GM23338 (cell line): ENCODE measurements around the gene RAB11A. TPM values are rescaled to one million over a fixed set of nuclear protein-coding genes. Genes with fewer than 3 reads are reported as not detected.

Source experiments
- ATAC-seq: fragments of 200-7000 bp; cut with Tn5 transposase; 3 replicates; pipeline ENCODE4 v1.9.1; 2020
- DNase-seq: peaks from one replicate; pipeline ENCODE4 v3.0.0-alpha.2; 2015; ENCODE audit warnings: low spot score
- H2AFZ ChIP-seq: fragments of 200-600 bp; sonication (generic); 2 replicates; pipeline ENCODE4 v1.8.0; 2016; ENCODE audit warnings: antibody characterized with exemption, mild to moderate bottlenecking, moderate library complexity
- H3F3A ChIP-seq: fragments of 200-600 bp; sonication (generic); replicated peaks from 2 replicates; pipeline ENCODE4 v1.8.0; 2017; ENCODE audit warnings: antibody characterized with exemption, mixed run types, low read depth
- H3K27ac ChIP-seq: fragments of 200-600 bp; sonication (generic); 2 replicates; pipeline ENCODE4 v1.6.1; 2016; ENCODE audit warnings: low read depth
- H3K27me3 ChIP-seq: fragments of 200-600 bp; sonication (generic); 2 replicates; pipeline ENCODE4 v1.8.0; 2016; ENCODE audit warnings: mild to moderate bottlenecking, mixed run types, moderate library complexity; ENCODE audit not compliant: insufficient read depth
- H3K36me3 ChIP-seq: fragments of 200-600 bp; sonication (generic); 2 replicates; pipeline ENCODE4 v1.8.0; 2016; ENCODE audit warnings: mild to moderate bottlenecking; ENCODE audit not compliant: insufficient read depth
- H3K4me1 ChIP-seq: fragments of 200-600 bp; sonication (generic); 2 replicates; pipeline ENCODE4 v1.8.0; 2016; ENCODE audit warnings: mild to moderate bottlenecking, moderate library complexity; ENCODE audit not compliant: insufficient read depth
- H3K4me2 ChIP-seq: fragments of 200-600 bp; sonication (generic); 2 replicates; pipeline ENCODE4 v1.7.1; 2017; ENCODE audit warnings: mixed run types
- H3K4me3 ChIP-seq: fragments of 200-600 bp; sonication (generic); 2 replicates; pipeline ENCODE4 v1.6.1; 2016; ENCODE audit warnings: mixed run types
- H3K79me2 ChIP-seq: fragments of 200-600 bp; sonication (generic); replicated peaks from 2 replicates; pipeline ENCODE4 v1.8.0; 2017; ENCODE audit warnings: mild to moderate bottlenecking; ENCODE audit not compliant: insufficient read depth
- H3K9me2 ChIP-seq: fragments of 200-600 bp; sonication (generic); 2 replicates; pipeline ENCODE4 v1.8.0; 2017; ENCODE audit not compliant: insufficient read depth
- H4K20me1 ChIP-seq: fragments of 200-600 bp; sonication (generic); replicated peaks from 2 replicates; pipeline ENCODE4 v1.8.0; 2017; ENCODE audit warnings: mild to moderate bottlenecking; ENCODE audit not compliant: insufficient read depth
- H3K27ac Mint-ChIP-seq: 2 replicates; pipeline ENCODE4 v1.8.0; 2020; ENCODE audit warnings: inconsistent platforms, mild to moderate bottlenecking, moderate library complexity, mixed read lengths
- H3K27me3 Mint-ChIP-seq: 3 replicates; pipeline ENCODE4 v1.8.0; 2022; ENCODE audit warnings: low read depth, mild to moderate bottlenecking, moderate library complexity, mixed read lengths, inconsistent platforms; ENCODE audit not compliant: insufficient read depth, poor library complexity
- H3K36me3 Mint-ChIP-seq: 3 replicates; pipeline ENCODE4 v1.8.0; 2021; ENCODE audit warnings: low read depth, mild to moderate bottlenecking, inconsistent platforms, moderate library complexity, mixed read lengths
- H3K4me1 Mint-ChIP-seq: 3 replicates; pipeline ENCODE4 v1.8.0; 2020; ENCODE audit warnings: mild to moderate bottlenecking, inconsistent platforms, mixed read lengths
- H3K4me3 Mint-ChIP-seq: 3 replicates; pipeline ENCODE4 v1.8.0; 2021; ENCODE audit warnings: moderate library complexity, mild to moderate bottlenecking, inconsistent platforms, mixed read lengths
- H3K9me3 Mint-ChIP-seq: 3 replicates; pipeline ENCODE4 v1.8.0; 2020; ENCODE audit warnings: moderate library complexity, mild to moderate bottlenecking, inconsistent platforms, mixed read lengths
- CREB1 ChIP-seq: fragments of 250-450 bp; sonication (Bioruptor Pico); IDR thresholded peaks from 2 replicates; pipeline ENCODE4 v1.5.0; 2020; ENCODE audit warnings: low read depth, mild to moderate bottlenecking, moderate library complexity
- EZH2 ChIP-seq: fragments of 200-600 bp; sonication (generic); IDR thresholded peaks from one replicate; pipeline ENCODE4 v1.8.0; 2017; ENCODE audit warnings: antibody characterized with exemption, mild to moderate bottlenecking, low read depth; ENCODE audit not compliant: unreplicated experiment
- EZH2phosphoT487 ChIP-seq: fragments of 200-600 bp; sonication (generic); IDR thresholded peaks from one replicate; pipeline ENCODE4 v1.8.1; 2018; ENCODE audit warnings: antibody characterized with exemption; ENCODE audit not compliant: unreplicated experiment
- JUNB ChIP-seq: IDR thresholded peaks from one replicate; pipeline ENCODE4 v1.6.1; 2016; ENCODE audit warnings: antibody characterized with exemption; ENCODE audit not compliant: unreplicated experiment
- NANOG ChIP-seq: IDR thresholded peaks from 2 replicates; pipeline ENCODE4 v1.6.1; 2016; ENCODE audit warnings: antibody characterized with exemption, borderline replicate concordance
- POLR2AphosphoS5 ChIP-seq: IDR thresholded peaks from 2 replicates; pipeline ENCODE4 v1.6.1; 2016; ENCODE audit warnings: antibody characterized with exemption, low read depth
- STAT1 ChIP-seq: IDR thresholded peaks from one replicate; pipeline ENCODE4 v1.6.1; 2016; ENCODE audit warnings: antibody characterized with exemption; ENCODE audit not compliant: unreplicated experiment
- ZNF114 ChIP-seq: fragments of 250-450 bp; sonication (Bioruptor Pico); IDR thresholded peaks from 2 replicates; pipeline ENCODE4 v1.5.0; 2020; ENCODE audit warnings: mild to moderate bottlenecking, moderate library complexity
- ZNF331 ChIP-seq: fragments of 250-450 bp; sonication (Bioruptor Pico); IDR thresholded peaks from 2 replicates; pipeline ENCODE4 v1.5.0; 2020; ENCODE audit warnings: low read depth, mild to moderate bottlenecking, moderate library complexity
- polyA plus RNA-seq: library from polyadenylated mRNA; unstranded; fragments of >200 nt; fragmentation: Nextera tagmentation; extraction: Ambion mirVana; gene quantifications from 2 replicates; pipeline ENCODE4 v1.2.1, GENCODE V29; 2016
- total RNA-seq: library from RNA; depleted of rRNA; stranded (reverse); fragments of >200 nt; shearing (Covaris generic); gene quantifications from 2 replicates; pipeline ENCODE4 v1.2.3, GENCODE V29; 2014
- TF ChIP-seq, protein P1 (sequence below): IDR thresholded peaks from one replicate; pipeline ENCODE4 v1.6.1; 2018; ENCODE audit warnings: antibody characterized with exemption; ENCODE audit not compliant: unreplicated experiment
- TF ChIP-seq, protein P2 (sequence below): IDR thresholded peaks from 2 replicates; pipeline ENCODE4 v1.6.1; 2016; ENCODE audit warnings: antibody characterized with exemption
- TF ChIP-seq, protein P3 (sequence below), 2 experiments: fragments of 200-600 bp in 1 of 2; sonication (generic) in 1 of 2; conservative IDR thresholded peaks; 2 replicates each; pipeline versions ENCODE4 v1.5.1 to v1.6.1; 2016 to 2017; ENCODE audit warnings: antibody characterized with exemption in 2 of 2, low read depth in 2 of 2, mild to moderate bottlenecking in 2 of 2, moderate library complexity in 1 of 2

The RAB11A gene
- total and polyA plus RNA-seq, 2 experiments from 2014 or later = 251 to 369 TPM

DNA sequence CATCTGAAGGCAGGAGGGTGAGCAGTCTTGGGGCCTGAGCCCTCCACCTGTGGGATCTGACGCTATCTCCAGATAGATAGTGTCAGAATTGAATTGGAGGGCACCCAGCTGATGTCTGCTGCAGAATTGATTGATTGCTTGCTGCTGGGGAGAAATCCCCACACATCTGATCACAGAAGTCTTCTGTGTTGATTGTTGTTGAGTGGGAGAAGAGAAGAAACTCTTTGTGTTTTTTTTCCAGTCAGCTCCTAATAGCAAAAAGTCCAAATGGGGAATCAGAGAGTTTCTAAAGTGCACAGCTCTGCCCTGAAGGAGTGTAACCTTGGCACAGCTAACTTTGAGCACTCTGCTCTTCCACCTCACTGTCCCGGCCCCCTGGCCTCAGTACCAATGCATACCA, 66.1 kb downstream of the RAB11A start (continued):
- TF ChIP-seq, protein P1, sequence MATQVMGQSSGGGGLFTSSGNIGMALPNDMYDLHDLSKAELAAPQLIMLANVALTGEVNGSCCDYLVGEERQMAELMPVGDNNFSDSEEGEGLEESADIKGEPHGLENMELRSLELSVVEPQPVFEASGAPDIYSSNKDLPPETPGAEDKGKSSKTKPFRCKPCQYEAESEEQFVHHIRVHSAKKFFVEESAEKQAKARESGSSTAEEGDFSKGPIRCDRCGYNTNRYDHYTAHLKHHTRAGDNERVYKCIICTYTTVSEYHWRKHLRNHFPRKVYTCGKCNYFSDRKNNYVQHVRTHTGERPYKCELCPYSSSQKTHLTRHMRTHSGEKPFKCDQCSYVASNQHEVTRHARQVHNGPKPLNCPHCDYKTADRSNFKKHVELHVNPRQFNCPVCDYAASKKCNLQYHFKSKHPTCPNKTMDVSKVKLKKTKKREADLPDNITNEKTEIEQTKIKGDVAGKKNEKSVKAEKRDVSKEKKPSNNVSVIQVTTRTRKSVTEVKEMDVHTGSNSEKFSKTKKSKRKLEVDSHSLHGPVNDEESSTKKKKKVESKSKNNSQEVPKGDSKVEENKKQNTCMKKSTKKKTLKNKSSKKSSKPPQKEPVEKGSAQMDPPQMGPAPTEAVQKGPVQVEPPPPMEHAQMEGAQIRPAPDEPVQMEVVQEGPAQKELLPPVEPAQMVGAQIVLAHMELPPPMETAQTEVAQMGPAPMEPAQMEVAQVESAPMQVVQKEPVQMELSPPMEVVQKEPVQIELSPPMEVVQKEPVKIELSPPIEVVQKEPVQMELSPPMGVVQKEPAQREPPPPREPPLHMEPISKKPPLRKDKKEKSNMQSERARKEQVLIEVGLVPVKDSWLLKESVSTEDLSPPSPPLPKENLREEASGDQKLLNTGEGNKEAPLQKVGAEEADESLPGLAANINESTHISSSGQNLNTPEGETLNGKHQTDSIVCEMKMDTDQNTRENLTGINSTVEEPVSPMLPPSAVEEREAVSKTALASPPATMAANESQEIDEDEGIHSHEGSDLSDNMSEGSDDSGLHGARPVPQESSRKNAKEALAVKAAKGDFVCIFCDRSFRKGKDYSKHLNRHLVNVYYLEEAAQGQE = no peak
- TF ChIP-seq CREB1 (CRISPR knock-in tag) = no peak
- TF ChIP-seq, protein P2, sequence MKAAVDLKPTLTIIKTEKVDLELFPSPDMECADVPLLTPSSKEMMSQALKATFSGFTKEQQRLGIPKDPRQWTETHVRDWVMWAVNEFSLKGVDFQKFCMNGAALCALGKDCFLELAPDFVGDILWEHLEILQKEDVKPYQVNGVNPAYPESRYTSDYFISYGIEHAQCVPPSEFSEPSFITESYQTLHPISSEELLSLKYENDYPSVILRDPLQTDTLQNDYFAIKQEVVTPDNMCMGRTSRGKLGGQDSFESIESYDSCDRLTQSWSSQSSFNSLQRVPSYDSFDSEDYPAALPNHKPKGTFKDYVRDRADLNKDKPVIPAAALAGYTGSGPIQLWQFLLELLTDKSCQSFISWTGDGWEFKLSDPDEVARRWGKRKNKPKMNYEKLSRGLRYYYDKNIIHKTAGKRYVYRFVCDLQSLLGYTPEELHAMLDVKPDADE = no peak
- no peak for TF ChIP-seq POLR2AphosphoS5

DNA sequence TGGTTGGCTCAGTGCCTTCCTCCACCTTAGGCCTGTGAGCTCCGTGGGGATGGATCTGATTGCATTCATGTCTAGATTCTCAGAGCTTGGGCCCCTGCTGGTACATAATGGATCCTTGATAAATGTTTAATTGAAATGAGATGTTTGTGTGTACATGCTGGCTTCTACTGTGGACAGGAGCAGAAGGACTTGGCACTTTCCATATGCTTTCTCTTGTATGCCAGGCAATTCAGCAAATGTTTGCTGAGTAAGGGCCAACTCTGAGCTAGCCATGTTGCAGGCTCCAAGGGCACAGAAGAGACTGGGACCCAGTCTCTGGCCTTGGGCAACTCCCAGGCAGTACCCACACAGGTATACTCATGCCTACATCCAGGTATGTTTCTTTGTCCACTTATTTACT, 67.0 kb downstream of the RAB11A start:
- Histone ChIP-seq H3K9me2 (no peaks in the 10 kb centered on the region), H3K4me3 (no peak overlapping the region), H3K79me2 (no peaks in the 10 kb centered on the region), H3K36me3 (no peaks in the 10 kb centered on the region), H4K20me1 (no peaks in the 10 kb centered on the region), H3K27ac (no peak overlapping the region), H3K4me2 (no peak overlapping the region), H3F3A (no peaks in the 10 kb centered on the region), H3K4me1 (no peaks in the 10 kb centered on the region), H3K27me3 (no peaks in the 10 kb centered on the region), H2AFZ (no peak overlapping the region)
- H3K9me3 Mint-ChIP-seq = no peaks in the 10 kb centered on the region
- H3K4me1 Mint-ChIP-seq = peaks cover 3% of the 10 kb centered on the region; the same call in 2 of the 3 replicates
- peaks cover 6% of the 10 kb centered on the region for H3K27me3 Mint-ChIP-seq
- TF ChIP-seq EZH2 (no peak), JUNB (no peak), ZNF114 (CRISPR knock-in tag) (no peak), CREB1 (CRISPR knock-in tag) (no peak), EZH2phosphoT487 (no peak), ZNF331 (CRISPR knock-in tag) (no peak), STAT1 (no peak), NANOG (no peak), POLR2AphosphoS5 (no peak)
- TF ChIP-seq, protein P1 = no peak
- TF ChIP-seq, protein P3, sequence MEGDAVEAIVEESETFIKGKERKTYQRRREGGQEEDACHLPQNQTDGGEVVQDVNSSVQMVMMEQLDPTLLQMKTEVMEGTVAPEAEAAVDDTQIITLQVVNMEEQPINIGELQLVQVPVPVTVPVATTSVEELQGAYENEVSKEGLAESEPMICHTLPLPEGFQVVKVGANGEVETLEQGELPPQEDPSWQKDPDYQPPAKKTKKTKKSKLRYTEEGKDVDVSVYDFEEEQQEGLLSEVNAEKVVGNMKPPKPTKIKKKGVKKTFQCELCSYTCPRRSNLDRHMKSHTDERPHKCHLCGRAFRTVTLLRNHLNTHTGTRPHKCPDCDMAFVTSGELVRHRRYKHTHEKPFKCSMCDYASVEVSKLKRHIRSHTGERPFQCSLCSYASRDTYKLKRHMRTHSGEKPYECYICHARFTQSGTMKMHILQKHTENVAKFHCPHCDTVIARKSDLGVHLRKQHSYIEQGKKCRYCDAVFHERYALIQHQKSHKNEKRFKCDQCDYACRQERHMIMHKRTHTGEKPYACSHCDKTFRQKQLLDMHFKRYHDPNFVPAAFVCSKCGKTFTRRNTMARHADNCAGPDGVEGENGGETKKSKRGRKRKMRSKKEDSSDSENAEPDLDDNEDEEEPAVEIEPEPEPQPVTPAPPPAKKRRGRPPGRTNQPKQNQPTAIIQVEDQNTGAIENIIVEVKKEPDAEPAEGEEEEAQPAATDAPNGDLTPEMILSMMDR (conservative IDR thresholded peaks at IDR 0.05; ENCODE audit: low read depth in 2 of 2) = no peak
- H3K36me3 Mint-ChIP-seq = no peaks in the 10 kb centered on the region
- H3K27ac Mint-ChIP-seq = no peak overlapping the region
- ATAC-seq (no peak), DNase-seq (no peak)
- H3K4me3 Mint-ChIP-seq = no peak overlapping the region
